ENCODE results near the gene SPDYC. TPM values are rescaled to one million over a fixed set of nuclear protein-coding genes. Genes with fewer than 3 reads are reported as not detected.

SPDYC gene
- total and polyA plus RNA-seq, 2 donors (not counting 1 experiment from before 2014, with no cell fraction given): not detected

GRCh38 chr11:65130631-65131416 lies 39.2 kb upstream of the SPDYC start:
- Histone ChIP-seq H3K36me3 (ENCODE audit: control insufficient read depth, insufficient read depth, low read length) (peaks cover 38% of the 10 kb centered on the region), H3K27ac (ENCODE audit: insufficient read depth, low read length) (no peak overlapping the region), H4K20me1 (ENCODE audit: control insufficient read depth, extremely low read depth, insufficient read depth, low read length) (no peaks in the 10 kb centered on the region), H2AFZ (ENCODE audit: low read length) (no peak overlapping the region), H3K9ac (ENCODE audit: insufficient read depth, low read length) (no peak overlapping the region), H3K4me3 (replicated peaks in 1 of 4; ENCODE audit: control extremely low read depth in 1 of 4, insufficient read depth in 1 of 4, low read depth in 3 of 4, low read length in 4 of 4) (no peak overlapping the region), H3K9me3 (ENCODE audit: control insufficient read depth, insufficient read depth, low read depth, low read length) (no peaks in the 10 kb centered on the region), H3K4me1 (ENCODE audit: control insufficient read depth, extremely low read depth, insufficient read depth, low read length) (peaks cover 10% of the 10 kb centered on the region), H3K79me2 (ENCODE audit: control insufficient read depth, insufficient read depth, low read length) (peaks cover 25% of the 10 kb centered on the region), H3K27me3 (ENCODE audit: control insufficient read depth, insufficient read depth, low read length) (no peaks in the 10 kb centered on the region), H3K4me2 (ENCODE audit: extremely low read depth, insufficient read depth, low read length) (no peak overlapping the region)
- no peak for DNase-seq (ENCODE audit: low read depth in 2 of 2)
- TF ChIP-seq EZH2 (IDR thresholded peaks at IDR 0.05; ENCODE audit: low read length, missing control alignments) (no peak), CTCF (conservative IDR thresholded peaks at IDR 0.05 in 1 of 2, IDR thresholded peaks at IDR 0.05 in 1 of 2; ENCODE audit: low read depth in 1 of 2, low read length in 2 of 2) (no peak)

GRCh38 chr11:65131417-65131776 lies 38.6 kb upstream of the SPDYC start:
- Histone ChIP-seq H2AFZ (ENCODE audit: low read length) (no peak overlapping the region), H3K27me3 (ENCODE audit: control insufficient read depth, insufficient read depth, low read length) (no peaks in the 10 kb centered on the region), H3K4me2 (ENCODE audit: extremely low read depth, insufficient read depth, low read length) (no peak overlapping the region), H3K4me1 (ENCODE audit: control insufficient read depth, extremely low read depth, insufficient read depth, low read length) (peaks cover 10% of the 10 kb centered on the region), H3K36me3 (ENCODE audit: control insufficient read depth, insufficient read depth, low read length) (peaks cover 36% of the 10 kb centered on the region), H3K4me3 (replicated peaks in 1 of 4; ENCODE audit: control extremely low read depth in 1 of 4, insufficient read depth in 1 of 4, low read depth in 3 of 4, low read length in 4 of 4) (no peak overlapping the region), H4K20me1 (ENCODE audit: control insufficient read depth, extremely low read depth, insufficient read depth, low read length) (no peaks in the 10 kb centered on the region), H3K79me2 (ENCODE audit: control insufficient read depth, insufficient read depth, low read length) (peaks cover 25% of the 10 kb centered on the region), H3K9ac (ENCODE audit: insufficient read depth, low read length) (no peak overlapping the region), H3K9me3 (ENCODE audit: control insufficient read depth, insufficient read depth, low read depth, low read length) (no peaks in the 10 kb centered on the region), H3K27ac (ENCODE audit: insufficient read depth, low read length) (no peak overlapping the region)
- TF ChIP-seq CTCF (conservative IDR thresholded peaks at IDR 0.05 in 1 of 2, IDR thresholded peaks at IDR 0.05 in 1 of 2; ENCODE audit: low read depth in 1 of 2, low read length in 2 of 2) (no peak), EZH2 (IDR thresholded peaks at IDR 0.05; ENCODE audit: low read length, missing control alignments) (no peak)
- DNase-seq (ENCODE audit: low read depth in 2 of 2): no peak

DNA sequence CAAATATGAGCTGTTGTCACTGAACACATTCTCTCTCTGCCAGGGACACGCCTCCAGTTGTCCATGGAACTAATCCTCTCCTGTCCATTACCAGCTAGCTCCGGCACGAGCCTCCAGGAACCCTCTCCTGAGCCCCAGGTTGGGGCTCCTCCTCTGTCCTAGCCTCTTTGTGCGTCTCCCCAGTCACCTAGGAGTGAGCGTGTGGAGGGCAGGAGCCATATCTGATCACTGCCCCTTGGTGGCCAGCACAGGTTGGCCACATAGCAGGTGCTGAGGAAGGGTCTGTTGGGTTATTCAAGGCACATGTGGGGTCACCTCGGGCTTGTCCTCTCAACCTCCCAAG lies 38.2 kb upstream of the SPDYC start:
- H3K36me3 ChIP-seq (ENCODE audit: control insufficient read depth, insufficient read depth, low read length): peaks cover 33% of the 10 kb centered on the region
- no peaks in the 10 kb centered on the region for H3K9me3 ChIP-seq (ENCODE audit: control insufficient read depth, insufficient read depth, low read depth, low read length)
- no peak overlapping the region for H3K4me2 ChIP-seq (ENCODE audit: extremely low read depth, insufficient read depth, low read length)
- H4K20me1 ChIP-seq (ENCODE audit: control insufficient read depth, extremely low read depth, insufficient read depth, low read length): no peaks in the 10 kb centered on the region
- no peak overlapping the region for H3K4me3 ChIP-seq (replicated peaks in 1 of 4; ENCODE audit: control extremely low read depth in 1 of 4, insufficient read depth in 1 of 4, low read depth in 3 of 4, low read length in 4 of 4)
- no peak for TF ChIP-seq CTCF (conservative IDR thresholded peaks at IDR 0.05 in 1 of 2, IDR thresholded peaks at IDR 0.05 in 1 of 2; ENCODE audit: low read depth in 1 of 2, low read length in 2 of 2)
- no peak for TF ChIP-seq EZH2 (IDR thresholded peaks at IDR 0.05; ENCODE audit: low read length, missing control alignments)
- no peaks in the 10 kb centered on the region for H3K27me3 ChIP-seq (ENCODE audit: control insufficient read depth, insufficient read depth, low read length)
- H3K27ac ChIP-seq (ENCODE audit: insufficient read depth, low read length): no peak overlapping the region
- peaks cover 10% of the 10 kb centered on the region for H3K4me1 ChIP-seq (ENCODE audit: control insufficient read depth, extremely low read depth, insufficient read depth, low read length)
- H3K79me2 ChIP-seq (ENCODE audit: control insufficient read depth, insufficient read depth, low read length): peaks cover 25% of the 10 kb centered on the region
- no peak overlapping the region for H2AFZ ChIP-seq (ENCODE audit: low read length)
- no peak for DNase-seq (ENCODE audit: low read depth in 2 of 2)
- no peak overlapping the region for H3K9ac ChIP-seq (ENCODE audit: insufficient read depth, low read length)

Data from fibroblast of lung (primary cell).